Dedifferentiated amniotic fluid mesenchymal stem cell (primary cell): Measurements from ENCODE around the gene CLDN6.

Experiments
- DNase-seq: peaks from one replicate; pipeline ENCODE4 v3.0.0-alpha.2; 2016; ENCODE audit errors: extremely low spot score

Gene CLDN6

GRCh38 chr16:2971985-2972784, 45.8 kb downstream of the CLDN6 start:
- no peak for DNase-seq

DNA sequence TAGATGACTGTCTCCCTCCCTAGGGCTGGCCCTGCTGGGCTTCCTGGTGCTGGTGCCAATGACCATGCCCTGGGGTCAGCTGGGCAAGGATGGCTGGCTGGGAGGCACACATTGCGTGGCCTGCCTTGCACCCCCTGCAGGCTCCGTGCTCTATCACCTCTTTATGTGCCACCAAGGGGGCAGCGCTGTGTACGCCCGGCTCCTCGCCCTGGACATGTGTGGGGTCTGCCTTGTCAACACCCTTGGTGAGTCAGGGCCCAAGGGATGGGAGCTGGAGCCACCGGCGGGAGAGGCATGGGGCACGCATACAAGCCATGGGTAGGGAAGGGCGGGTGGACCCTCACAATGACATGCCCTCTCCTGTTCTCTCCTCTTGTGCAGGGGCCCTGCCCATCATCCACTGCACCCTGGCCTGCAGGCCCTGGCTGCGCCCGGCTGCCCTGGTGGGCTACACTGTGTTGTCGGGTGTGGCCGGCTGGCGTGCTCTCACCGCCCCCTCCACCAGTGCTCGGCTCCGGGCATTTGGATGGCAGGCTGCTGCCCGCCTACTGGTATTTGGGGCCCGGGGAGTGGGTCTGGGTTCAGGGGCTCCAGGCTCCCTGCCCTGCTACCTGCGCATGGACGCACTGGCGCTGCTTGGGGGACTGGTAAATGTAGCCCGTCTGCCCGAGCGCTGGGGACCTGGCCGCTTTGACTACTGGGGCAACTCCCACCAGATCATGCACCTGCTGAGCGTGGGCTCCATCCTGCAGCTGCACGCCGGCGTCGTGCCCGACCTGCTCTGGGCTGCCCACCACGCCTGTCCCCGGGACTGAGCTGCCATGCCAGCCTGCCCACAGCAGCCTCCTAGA, 46.6 kb downstream of the CLDN6 start:
- no peak for DNase-seq

DNA sequence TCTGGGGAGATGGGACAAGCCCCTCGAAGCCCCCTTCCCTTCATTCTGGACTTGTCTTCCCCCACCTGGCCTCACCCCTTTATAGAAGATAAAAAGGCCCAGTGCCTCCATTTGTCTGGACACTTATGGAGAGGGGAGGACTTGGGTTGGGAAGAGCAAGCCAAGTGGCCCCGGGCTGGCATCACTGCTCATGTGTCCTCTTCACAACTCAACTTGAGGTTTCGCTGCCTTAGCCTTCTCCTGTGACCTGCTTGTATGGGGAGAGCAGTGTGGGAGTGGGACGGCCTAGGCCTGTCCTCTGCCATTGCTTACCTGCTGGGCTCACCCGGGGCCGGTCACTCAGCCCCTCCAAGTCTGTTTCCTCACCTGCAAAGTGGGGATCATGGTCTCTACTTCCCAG, 47.4 kb downstream of the CLDN6 start:
- no peak for DNase-seq

GRCh38 chr16:2969545-2970521, 48.1 kb downstream of the CLDN6 start:
- DNase-seq: no peak

DNA sequence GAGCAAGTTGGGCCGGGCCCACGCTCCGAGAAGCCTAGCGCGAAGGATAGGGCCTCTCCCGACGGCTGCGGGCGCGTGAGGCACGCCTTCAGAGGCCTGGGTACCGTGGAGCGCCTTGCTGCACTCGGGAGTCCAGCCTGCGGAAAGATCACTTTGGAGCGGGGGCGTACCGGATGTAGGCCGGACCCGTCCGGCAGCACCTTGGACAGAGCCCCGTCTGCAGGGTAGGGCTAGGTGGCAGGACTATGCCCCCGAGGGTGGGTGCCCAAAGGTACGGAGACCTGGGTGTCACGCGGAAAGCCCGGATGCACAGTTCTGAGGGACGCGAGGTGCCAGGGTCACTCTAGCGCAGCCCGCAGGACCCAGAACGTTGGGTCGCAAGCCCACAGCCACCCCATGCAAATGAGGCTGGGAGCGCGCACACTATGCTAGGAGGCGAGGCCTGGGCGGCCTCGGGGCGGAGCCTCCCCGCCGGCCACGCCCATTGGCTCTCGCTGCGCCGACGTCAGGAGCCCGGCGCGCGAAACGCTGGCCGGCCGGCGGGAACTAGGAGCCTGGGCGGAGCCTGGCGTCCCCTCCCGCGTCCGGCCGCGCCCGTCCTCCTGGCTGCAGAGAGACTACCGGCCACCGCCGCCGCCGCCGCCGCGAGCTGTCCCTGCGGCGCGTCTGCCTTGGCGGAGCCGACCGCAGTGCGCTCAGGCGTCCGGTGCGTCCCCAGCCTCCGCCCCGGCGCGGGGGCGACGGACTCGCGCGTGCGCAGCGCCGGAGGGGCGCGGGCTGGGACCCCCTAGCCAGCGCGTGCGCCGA, 49.0 kb downstream of the CLDN6 start, which contains the start of gene PAQR4:
PAQR4 (plus strand) TSS at position 611 of the 807 bp plus-strand sequence. CDS start 327 bp downstream, outside the sequence.
- peak; percentile 47 for DNase-seq

GRCh38 chr16:2968368-2968737, 49.6 kb downstream of the CLDN6 start:
- DNase-seq: no peak

GRCh38 chr16:2967721-2968161, 50.2 kb downstream of the CLDN6 start:
- no peak for DNase-seq

DNA sequence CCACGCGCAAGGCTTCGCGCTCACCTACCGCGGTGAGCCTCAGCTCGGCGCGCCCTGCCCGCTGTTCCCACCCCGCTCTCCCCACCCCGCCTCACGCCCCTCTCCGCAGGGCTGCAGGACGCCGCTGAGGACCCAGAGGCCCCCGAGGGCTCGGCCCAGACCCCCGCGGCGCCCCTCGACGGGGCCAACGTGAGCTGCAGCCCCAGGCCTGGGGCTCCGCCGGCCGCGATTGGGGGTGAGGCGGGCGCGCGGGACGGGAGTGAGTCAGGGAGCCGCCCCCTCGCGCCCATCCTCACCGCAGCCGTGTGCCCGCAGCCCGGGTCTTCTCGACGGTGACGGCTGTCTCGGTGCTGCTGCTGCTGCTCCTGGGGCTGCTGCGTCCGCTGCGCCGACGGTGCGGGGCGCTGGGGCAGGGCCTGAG, 50.8 kb downstream of the CLDN6 start:
- DNase-seq: no peak

- DNase-seq: no peak
Measured at GRCh38 chr16:2966808-2967191, 51.2 kb downstream of the CLDN6 start.

- no peak for DNase-seq
Measured at GRCh38 chr16:2966043-2966807, 51.8 kb downstream of the CLDN6 start.
